Epithelial cell of proximal tubule (primary cell): ENCODE data around the gene ACSF3. TPM values are rescaled to one million over a fixed set of nuclear protein-coding genes. Genes with fewer than 3 reads are reported as not detected.

Source experiments
- DNase-seq: peaks from one replicate; pipeline ENCODE4 v3.0.0-alpha.2; 2011; ENCODE audit warnings: low read depth
- H3K4me3 ChIP-seq: 2 replicates; pipeline ENCODE4 v1.5.1; 2011; ENCODE audit warnings: low read depth, mild to moderate bottlenecking, low read length
- total RNA-seq: library from RNA; depleted of rRNA; stranded (reverse); fragments of >200 nt; gene quantifications from 2 replicates; pipeline ENCODE4 v1.2.3, GENCODE V29; 2015
- TF ChIP-seq, protein P1 (sequence below): conservative IDR thresholded peaks from 2 replicates; pipeline ENCODE4 v1.5.1; 2012; ENCODE audit warnings: low read depth, mild to moderate bottlenecking, low read length

Gene ACSF3
- total RNA-seq, 1 donor from 2014 or later = 16.5 TPM

DNA sequence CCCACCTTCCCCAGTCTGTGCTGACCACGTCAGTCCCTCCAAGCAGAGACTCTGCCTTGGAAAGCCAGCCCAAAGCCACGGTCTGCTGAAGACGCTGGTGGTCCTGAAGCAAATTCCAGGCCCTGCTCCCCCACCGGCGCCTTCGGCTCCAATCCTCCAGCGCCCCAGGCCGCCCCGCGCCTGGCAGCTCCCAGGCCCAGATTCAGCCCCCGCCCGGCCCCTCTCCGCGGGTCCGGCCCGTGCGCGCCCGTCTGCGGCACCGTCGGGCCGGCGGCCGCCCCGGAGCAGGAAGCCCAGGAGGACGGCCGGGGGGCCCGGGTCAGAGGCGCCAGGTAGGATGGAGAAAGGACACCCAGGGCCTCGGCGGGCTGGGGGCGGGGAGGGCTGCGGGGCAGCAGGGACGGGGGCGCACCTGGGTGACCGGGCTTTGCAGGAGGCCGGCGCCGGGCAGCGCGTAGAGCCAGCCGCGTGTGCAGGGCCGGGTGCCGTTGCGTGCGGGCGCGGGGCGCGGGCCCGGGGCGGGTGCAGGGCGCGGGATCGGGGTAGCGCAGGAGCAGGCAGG lies 107.3 kb downstream of the ACSF3 start:
- H3K4me3 ChIP-seq = no peak overlapping the region
- TF ChIP-seq, protein P1, sequence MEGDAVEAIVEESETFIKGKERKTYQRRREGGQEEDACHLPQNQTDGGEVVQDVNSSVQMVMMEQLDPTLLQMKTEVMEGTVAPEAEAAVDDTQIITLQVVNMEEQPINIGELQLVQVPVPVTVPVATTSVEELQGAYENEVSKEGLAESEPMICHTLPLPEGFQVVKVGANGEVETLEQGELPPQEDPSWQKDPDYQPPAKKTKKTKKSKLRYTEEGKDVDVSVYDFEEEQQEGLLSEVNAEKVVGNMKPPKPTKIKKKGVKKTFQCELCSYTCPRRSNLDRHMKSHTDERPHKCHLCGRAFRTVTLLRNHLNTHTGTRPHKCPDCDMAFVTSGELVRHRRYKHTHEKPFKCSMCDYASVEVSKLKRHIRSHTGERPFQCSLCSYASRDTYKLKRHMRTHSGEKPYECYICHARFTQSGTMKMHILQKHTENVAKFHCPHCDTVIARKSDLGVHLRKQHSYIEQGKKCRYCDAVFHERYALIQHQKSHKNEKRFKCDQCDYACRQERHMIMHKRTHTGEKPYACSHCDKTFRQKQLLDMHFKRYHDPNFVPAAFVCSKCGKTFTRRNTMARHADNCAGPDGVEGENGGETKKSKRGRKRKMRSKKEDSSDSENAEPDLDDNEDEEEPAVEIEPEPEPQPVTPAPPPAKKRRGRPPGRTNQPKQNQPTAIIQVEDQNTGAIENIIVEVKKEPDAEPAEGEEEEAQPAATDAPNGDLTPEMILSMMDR = no peak
- DNase-seq = no peak

DNA sequence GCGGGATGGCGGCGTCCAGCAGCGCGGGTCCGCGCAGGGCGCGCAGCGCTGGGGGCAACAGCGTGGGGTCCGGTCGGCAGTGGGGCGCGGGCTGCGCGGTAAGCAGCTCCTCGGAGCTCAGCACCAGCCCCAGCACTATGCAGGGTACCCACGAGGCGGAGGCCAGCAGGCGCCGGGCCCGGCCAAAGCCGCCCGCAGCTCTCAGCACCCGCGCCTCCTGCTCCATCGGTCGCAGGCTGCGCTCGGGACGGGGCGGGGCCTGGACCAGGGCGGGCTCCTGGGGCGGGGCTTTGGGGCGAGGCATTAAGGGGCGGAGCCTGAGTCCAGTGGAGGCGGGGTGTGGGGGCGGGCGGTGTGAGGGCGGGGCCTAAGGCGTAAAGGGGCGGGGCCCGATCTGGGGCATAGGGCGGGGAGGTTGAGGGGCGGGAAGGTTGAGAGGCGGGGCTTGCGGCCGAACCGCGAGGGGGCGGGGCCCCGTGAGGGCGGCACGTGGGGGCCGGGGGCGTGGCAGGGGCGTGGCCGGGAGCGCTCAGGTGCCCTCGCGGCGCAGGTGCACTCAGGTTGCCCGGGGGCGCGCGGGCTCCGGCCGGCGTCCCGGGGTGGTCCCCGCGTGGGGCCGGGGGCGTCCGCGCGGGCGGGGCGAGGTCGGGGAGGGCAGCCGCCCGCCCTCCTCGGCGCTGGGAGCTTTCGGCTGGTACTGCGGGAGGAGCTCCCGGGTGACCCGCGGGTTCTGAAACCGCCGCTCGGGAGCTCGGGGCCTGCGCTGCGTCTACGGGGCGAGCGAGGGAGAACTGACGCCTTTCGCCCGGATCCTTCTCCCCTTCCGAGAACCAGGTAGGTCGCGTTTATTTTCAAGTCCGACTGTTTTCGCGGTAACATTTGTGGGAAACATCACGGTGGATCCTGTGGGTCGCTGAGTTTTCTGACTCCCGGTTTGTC lies 108.1 kb downstream of the ACSF3 start:
- peak overlapping the region; percentile 27 for H3K4me3 ChIP-seq
- TF ChIP-seq, protein P1 = no peak
- no peak for DNase-seq

DNA sequence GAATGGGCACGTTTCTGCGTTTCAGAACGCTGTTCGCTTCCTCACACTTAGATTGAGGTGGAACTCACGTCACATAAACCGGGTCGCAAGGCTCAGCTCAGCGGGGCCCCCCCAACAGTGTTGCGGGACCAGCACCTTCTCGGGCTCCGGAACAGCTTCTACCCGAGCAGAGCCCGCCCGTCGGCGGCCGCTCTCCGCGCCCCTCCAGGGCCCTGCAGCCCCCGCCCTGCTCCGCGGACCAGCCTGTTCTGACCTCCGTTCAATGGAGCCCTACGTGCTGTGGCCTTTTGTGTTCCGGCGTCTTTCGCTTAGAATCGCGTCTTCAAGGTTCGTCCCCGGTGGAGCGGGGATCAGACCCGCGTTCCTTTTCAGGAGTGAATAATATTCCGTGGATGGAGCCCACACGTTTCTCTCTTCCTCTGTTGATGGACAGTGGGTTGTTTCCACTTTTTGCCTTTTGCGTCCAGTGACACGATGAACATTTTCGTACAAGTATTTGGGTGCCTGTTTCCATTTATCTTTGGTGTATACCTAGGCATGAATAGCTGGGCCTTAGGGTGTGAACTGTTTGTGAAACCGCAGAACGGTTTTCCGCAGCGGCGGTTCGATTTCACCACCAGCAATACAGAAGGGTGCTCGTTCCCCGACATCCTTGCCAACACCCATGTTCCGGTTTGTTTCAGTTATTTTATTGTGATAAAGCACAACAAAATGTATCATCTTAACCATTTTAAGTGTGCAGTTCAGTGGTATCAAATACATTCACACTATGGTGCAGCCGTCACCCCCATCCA lies 109.0 kb downstream of the ACSF3 start:
- TF ChIP-seq, protein P1 = no peak
- no peak for DNase-seq
- no peak overlapping the region for H3K4me3 ChIP-seq

Other genes with a start within 250 kb of the ACSF3 start
- gene GALNS, start 236.9 kb upstream of the ACSF3 start, total RNA-seq = 9.2 and 18.3 TPM in 2 replicates
- 48.3 and 58.2 TPM in 2 replicates for gene TRAPPC2L, start 236.7 kb upstream of the ACSF3 start, total RNA-seq
- gene PABPN1L, start 227.2 kb upstream of the ACSF3 start, total RNA-seq = not detected in 2 replicates
- 0.86 TPM in 1 of 2 replicates, not detected in the other for gene CBFA2T3, start 116.6 kb upstream of the ACSF3 start, total RNA-seq
- gene CDH15, start 77.9 kb downstream of the ACSF3 start, total RNA-seq = not detected in 2 replicates
- not detected in 2 replicates for gene SLC22A31, start 106.7 kb downstream of the ACSF3 start, total RNA-seq
- 3.7 and 6.2 TPM in 2 replicates for gene ZNF778, start 123.9 kb downstream of the ACSF3 start, total RNA-seq